ENCODE data around the gene IGF2R. TPM values are rescaled to one million over a fixed set of nuclear protein-coding genes. Genes with fewer than 3 reads are reported as not detected.
A peak's percentile ranks its signal among the peaks of the same experiment; 100 is the strongest.

Gene IGF2R
- total RNA-seq, 4 donors from 2014 or later: 56.6 to 134 (median 108) TPM

DNA sequence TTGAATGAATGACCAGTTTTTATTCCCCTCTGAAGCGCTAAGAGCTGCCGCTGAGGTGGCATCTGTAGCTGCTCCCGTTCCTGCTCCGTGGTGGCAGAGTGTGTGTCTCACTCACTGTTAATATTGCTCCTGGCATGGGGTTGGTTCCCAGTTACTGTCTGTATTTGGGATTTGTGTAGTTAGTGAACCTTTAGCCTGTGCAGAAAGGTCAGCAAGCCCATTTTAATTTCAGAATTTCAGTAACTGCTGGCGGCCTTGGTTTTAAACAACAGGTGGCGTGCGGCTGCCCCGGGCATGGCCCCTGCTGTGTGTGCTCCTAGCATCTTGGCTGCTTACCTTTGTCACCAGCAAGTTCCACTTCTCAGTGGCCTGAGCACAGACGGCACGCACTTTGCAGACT, 98.7 kb downstream of the IGF2R start:
- Histone ChIP-seq H3K9me3 (no peaks in the 10 kb centered on the region), H3K4me3 (no peak overlapping the region), H3K27ac (peak overlapping the region; percentile 95 to 98 (median 96)), H3K27me3 (no peaks in the 10 kb centered on the region), H3K36me3 (peaks cover 2 to 54% of the 10 kb centered on the region in 2 donors), H3K4me1 (peaks cover 20 to 39% of the 10 kb centered on the region in 2 donors)
- TF ChIP-seq, protein P1, sequence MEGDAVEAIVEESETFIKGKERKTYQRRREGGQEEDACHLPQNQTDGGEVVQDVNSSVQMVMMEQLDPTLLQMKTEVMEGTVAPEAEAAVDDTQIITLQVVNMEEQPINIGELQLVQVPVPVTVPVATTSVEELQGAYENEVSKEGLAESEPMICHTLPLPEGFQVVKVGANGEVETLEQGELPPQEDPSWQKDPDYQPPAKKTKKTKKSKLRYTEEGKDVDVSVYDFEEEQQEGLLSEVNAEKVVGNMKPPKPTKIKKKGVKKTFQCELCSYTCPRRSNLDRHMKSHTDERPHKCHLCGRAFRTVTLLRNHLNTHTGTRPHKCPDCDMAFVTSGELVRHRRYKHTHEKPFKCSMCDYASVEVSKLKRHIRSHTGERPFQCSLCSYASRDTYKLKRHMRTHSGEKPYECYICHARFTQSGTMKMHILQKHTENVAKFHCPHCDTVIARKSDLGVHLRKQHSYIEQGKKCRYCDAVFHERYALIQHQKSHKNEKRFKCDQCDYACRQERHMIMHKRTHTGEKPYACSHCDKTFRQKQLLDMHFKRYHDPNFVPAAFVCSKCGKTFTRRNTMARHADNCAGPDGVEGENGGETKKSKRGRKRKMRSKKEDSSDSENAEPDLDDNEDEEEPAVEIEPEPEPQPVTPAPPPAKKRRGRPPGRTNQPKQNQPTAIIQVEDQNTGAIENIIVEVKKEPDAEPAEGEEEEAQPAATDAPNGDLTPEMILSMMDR (IDR thresholded peaks at IDR 0.05 in 4 of 5, conservative IDR thresholded peaks at IDR 0.05 in 1 of 5): no peak
- no peak for TF ChIP-seq POLR2A (IDR thresholded peaks at IDR 0.05)
- in situ Hi-C loops (cut with MboI; ENCODE audit: low sequenced_read_pairs in 4 of 4) (no loop called here), intact Hi-C loops (cut with DNase I; ENCODE audit: low total_unique reads) (loop anchor here (10.0 kb wide), 3 partner anchors 283 to 1403 kb away; partner anchors contain the start of genes SOD2 and TCP1)
- ATAC-seq (no peak), DNase-seq (peak in 1 of 2 donors; percentile 47)

DNA sequence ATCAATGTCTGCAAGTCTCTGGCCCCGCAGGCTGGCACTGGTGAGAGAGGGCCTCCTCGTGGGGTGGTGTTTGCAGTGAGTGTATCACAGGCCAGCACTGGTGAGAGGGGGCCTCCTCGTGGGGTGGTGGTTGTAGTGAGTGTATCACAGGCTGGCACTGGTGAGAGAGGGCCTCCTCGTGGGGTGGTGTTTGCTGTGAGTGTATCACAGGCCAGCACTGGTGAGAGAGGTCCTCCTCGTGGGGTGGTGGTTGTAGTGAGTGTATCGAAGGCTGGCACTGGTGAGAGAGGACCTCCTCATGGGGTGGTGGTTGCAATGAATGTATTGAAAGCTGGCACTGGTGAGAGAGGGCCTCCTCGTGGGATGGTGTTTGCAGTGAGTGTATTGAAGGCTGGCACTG, 99.5 kb downstream of the IGF2R start:
- in situ Hi-C loops (cut with MboI; ENCODE audit: low sequenced_read_pairs in 4 of 4) (no loop called here), intact Hi-C loops (cut with DNase I; ENCODE audit: low total_unique reads) (loop anchor here (10.0 kb wide), 3 partner anchors 284 to 1404 kb away; partner anchors contain the start of genes SOD2 and TCP1)
- ATAC-seq: no peak
- Histone ChIP-seq H3K27me3 (no peaks in the 10 kb centered on the region), H3K27ac (peak overlapping the region in 3 of 4 donors; percentile 35 to 98 (median 96)), H3K4me1 (peaks cover 13 to 31% of the 10 kb centered on the region in 2 donors), H3K9me3 (no peaks in the 10 kb centered on the region), H3K36me3 (peaks cover 2 to 59% of the 10 kb centered on the region in 2 donors), H3K4me3 (no peak overlapping the region)
- TF ChIP-seq, protein P1 (IDR thresholded peaks at IDR 0.05 in 4 of 5, conservative IDR thresholded peaks at IDR 0.05 in 1 of 5): no peak
- TF ChIP-seq POLR2A (IDR thresholded peaks at IDR 0.05): no peak
- DNase-seq: no peak

DNA sequence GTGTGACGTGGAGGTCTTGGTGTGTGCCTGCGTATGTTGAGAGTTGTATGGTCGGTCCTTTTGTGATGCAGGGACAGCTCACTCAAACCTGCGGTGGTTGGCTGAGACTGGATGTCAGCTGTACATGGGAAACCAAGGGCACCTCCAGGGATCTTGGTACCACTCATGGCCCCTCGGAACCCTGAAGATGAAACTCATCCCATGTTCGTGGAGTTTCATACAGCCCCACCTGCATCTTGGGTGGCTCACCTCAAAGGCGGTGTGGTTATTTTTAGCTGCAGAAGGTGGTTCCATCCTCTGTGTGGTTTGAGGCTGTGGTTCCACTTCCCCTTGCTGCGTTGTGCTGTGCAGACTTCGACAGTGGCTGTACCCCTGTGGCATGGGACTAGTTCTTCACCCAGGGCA, 100.2 kb downstream of the IGF2R start:
- TF ChIP-seq POLR2A (IDR thresholded peaks at IDR 0.05): no peak
- TF ChIP-seq, protein P1 (IDR thresholded peaks at IDR 0.05 in 4 of 5, conservative IDR thresholded peaks at IDR 0.05 in 1 of 5): no peak
- peaks cover 2 to 66% of the 10 kb centered on the region in 2 donors for H3K36me3 ChIP-seq
- intact Hi-C loops (cut with DNase I; ENCODE audit: low total_unique reads) (loop anchor here (10.0 kb wide), 3 partner anchors 284 to 1404 kb away; partner anchors contain the start of genes SOD2 and TCP1), in situ Hi-C loops (cut with MboI; ENCODE audit: low sequenced_read_pairs in 4 of 4) (no loop called here)
- DNase-seq (no peak), ATAC-seq (no peak)
- H3K27me3 ChIP-seq: no peaks in the 10 kb centered on the region
- H3K9me3 ChIP-seq: no peaks in the 10 kb centered on the region
- H3K4me3 ChIP-seq: no peak overlapping the region
- H3K27ac ChIP-seq: no peak overlapping the region
- H3K4me1 ChIP-seq: peaks cover 10 to 28% of the 10 kb centered on the region in 2 donors

DNA sequence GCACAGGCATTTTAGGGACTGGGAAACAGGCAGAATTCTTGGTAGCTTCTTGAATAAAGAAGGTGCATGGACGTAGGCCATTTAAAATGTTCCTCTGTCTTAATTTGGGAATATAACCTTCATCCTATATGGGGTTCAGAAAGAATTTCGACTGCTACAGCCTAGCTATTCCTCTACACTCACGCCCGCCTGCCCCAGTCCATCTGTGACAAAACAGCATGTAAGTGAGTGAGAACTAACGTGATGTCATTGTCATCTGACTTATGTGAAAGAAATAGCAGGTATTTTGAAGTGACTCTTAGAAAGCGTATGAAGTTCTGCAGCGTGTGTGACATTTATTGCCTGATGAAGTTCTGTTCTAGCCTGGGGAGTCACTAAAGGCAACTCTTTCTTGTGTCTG, 100.6 kb downstream of the IGF2R start:
- no peak overlapping the region for H3K27ac ChIP-seq
- in situ Hi-C loops (cut with MboI; ENCODE audit: low sequenced_read_pairs in 4 of 4) (no loop called here), intact Hi-C loops (cut with DNase I; ENCODE audit: low total_unique reads) (loop anchor here (10.0 kb wide), 3 partner anchors 285 to 1405 kb away; partner anchors contain the start of genes SOD2 and TCP1)
- ATAC-seq: no peak
- H3K4me3 ChIP-seq: no peak overlapping the region
- peaks cover 8 to 25% of the 10 kb centered on the region in 2 donors for H3K4me1 ChIP-seq
- TF ChIP-seq, protein P1 (IDR thresholded peaks at IDR 0.05 in 4 of 5, conservative IDR thresholded peaks at IDR 0.05 in 1 of 5): no peak
- no peak for TF ChIP-seq POLR2A (IDR thresholded peaks at IDR 0.05)
- peaks cover 2 to 69% of the 10 kb centered on the region in 2 donors for H3K36me3 ChIP-seq
- DNase-seq: no peak
- no peaks in the 10 kb centered on the region for H3K9me3 ChIP-seq
- no peaks in the 10 kb centered on the region for H3K27me3 ChIP-seq

Data from gastrocnemius medialis (tissue), 4 donors.